HuH-7 (cell line): ENCODE data around the gene PRKD3.
A peak's percentile ranks its signal among the peaks of the same experiment; 100 is the strongest.
"Not testable (repeated sequence)": the region's sequence is repeated elsewhere in the genome, so short reads cannot be mapped to it uniquely, and the experiment has no call there.

Experiments
- DNase-seq: peaks from one replicate; pipeline ENCODE4 v3.0.0; 2011; ENCODE audit warnings: low spot score

PRKD3 gene

GRCh38 chr2:37316181-37316580 lies 8.5 kb downstream of the PRKD3 start:
- no peak for DNase-seq

GRCh38 chr2:37315364-37315763 lies 9.3 kb downstream of the PRKD3 start:
- DNase-seq = no peak

GRCh38 chr2:37307500-37307899 lies 17.1 kb downstream of the PRKD3 start:
- no peak for DNase-seq

GRCh38 chr2:37306024-37306423 lies 18.6 kb downstream of the PRKD3 start:
- no peak for DNase-seq

- DNase-seq = no peak
These were observed 21.9 kb downstream of the PRKD3 start for GRCh38 chr2:37302701-37303252.

- DNase-seq = no peak
These were observed 23.2 kb downstream of the PRKD3 start for GRCh38 chr2:37301408-37301807.

GRCh38 chr2:37300578-37300977 lies 24.1 kb downstream of the PRKD3 start:
- no peak for DNase-seq

GRCh38 chr2:37300146-37300545 lies 24.5 kb downstream of the PRKD3 start:
- no peak for DNase-seq

- no peak for DNase-seq
These were observed 27.0 kb downstream of the PRKD3 start for GRCh38 chr2:37297632-37298031.

GRCh38 chr2:37295469-37296073 lies 29.1 kb downstream of the PRKD3 start:
- DNase-seq = no peak

- not testable (repeated sequence) for DNase-seq
These were observed 29.8 kb downstream of the PRKD3 start for GRCh38 chr2:37294858-37295257.

GRCh38 chr2:37291680-37292079 lies 33.0 kb downstream of the PRKD3 start:
- DNase-seq = no peak

GRCh38 chr2:37287966-37288365 lies 36.7 kb downstream of the PRKD3 start:
- peak; percentile 11 for DNase-seq

- DNase-seq = no peak
These were observed 40.3 kb downstream of the PRKD3 start for GRCh38 chr2:37284381-37284780.

- no peak for DNase-seq
These were observed 41.4 kb downstream of the PRKD3 start for GRCh38 chr2:37283207-37283606.

- no peak for DNase-seq
These were observed 41.9 kb downstream of the PRKD3 start for GRCh38 chr2:37282746-37283145.

- no peak for DNase-seq
These were observed 42.7 kb downstream of the PRKD3 start for GRCh38 chr2:37281916-37282315.

GRCh38 chr2:37276291-37276690 lies 48.3 kb downstream of the PRKD3 start:
- no peak for DNase-seq
